ENCODE results near the gene CNNM3.

The CNNM3 gene

GRCh38 chr2:96843538-96844268 is 27.6 kb downstream of the CNNM3 start, which contains the start of gene ANKRD23:
ANKRD23 (minus strand) TSS chr2:96844021; CDS start chr2:96843992, 29 bp downstream.
- Histone ChIP-seq H3F3A (ENCODE audit: insufficient read depth) (no peaks in the 10 kb centered on the region), H3K4me2 (ENCODE audit: low read depth, low read length, poor library complexity, severe bottlenecking) (no peak within 1 kb of the TSS), H4K20me1 (ENCODE audit: low read depth, low read length) (no peaks in the 10 kb centered on the region), H3K79me2 (ENCODE audit: insufficient read depth, low read length) (no peaks in the 10 kb centered on the region), H3K27ac (ENCODE audit: low read depth, low read length) (no peak within 1 kb of the TSS), H3K4me3 (ENCODE audit: insufficient read depth, low read length, poor library complexity, severe bottlenecking) (no peak within 1 kb of the TSS), H2AFZ (ENCODE audit: low read depth, low read length, severe bottlenecking) (no peak within 1 kb of the TSS), H3K9me3 (ENCODE audit: insufficient read depth, low read length) (no peaks in the 10 kb centered on the region), H3K9me2 (replicated peaks; ENCODE audit: insufficient read depth, low read length) (no peaks in the 10 kb centered on the region), H3K9ac (ENCODE audit: low read length) (no peak within 1 kb of the TSS), H3K27me3 (ENCODE audit: low read length) (no peaks in the 10 kb centered on the region), H3K36me3 (ENCODE audit: low read length) (no peaks in the 10 kb centered on the region)
- TF ChIP-seq EZH2phosphoT487 (conservative IDR thresholded peaks at IDR 0.05; ENCODE audit: low read length) (no peak), CTCF (IDR thresholded peaks at IDR 0.05; ENCODE audit: insufficient read depth, low read length, poor library complexity, severe bottlenecking) (no peak)

GRCh38 chr2:96844405-96844808 is 28.3 kb downstream of the CNNM3 start:
- no peak overlapping the region for H3K4me3 ChIP-seq (ENCODE audit: insufficient read depth, low read length, poor library complexity, severe bottlenecking)

GRCh38 chr2:96846825-96847224 is 30.8 kb downstream of the CNNM3 start:
- Histone ChIP-seq H3F3A (ENCODE audit: insufficient read depth) (no peaks in the 10 kb centered on the region), H3K9me3 (ENCODE audit: insufficient read depth, low read length) (no peaks in the 10 kb centered on the region), H3K79me2 (ENCODE audit: insufficient read depth, low read length) (no peaks in the 10 kb centered on the region), H2AFZ (ENCODE audit: low read depth, low read length, severe bottlenecking) (no peak overlapping the region), H3K4me2 (ENCODE audit: low read depth, low read length, poor library complexity, severe bottlenecking) (no peak overlapping the region), H3K9ac (ENCODE audit: low read length) (no peak overlapping the region), H3K9me2 (replicated peaks; ENCODE audit: insufficient read depth, low read length) (no peaks in the 10 kb centered on the region), H3K36me3 (ENCODE audit: low read length) (no peaks in the 10 kb centered on the region), H3K27me3 (ENCODE audit: low read length) (no peaks in the 10 kb centered on the region), H4K20me1 (ENCODE audit: low read depth, low read length) (no peaks in the 10 kb centered on the region), H3K4me3 (ENCODE audit: insufficient read depth, low read length, poor library complexity, severe bottlenecking) (no peak overlapping the region), H3K27ac (ENCODE audit: low read depth, low read length) (no peak overlapping the region)
- TF ChIP-seq CTCF (IDR thresholded peaks at IDR 0.05; ENCODE audit: insufficient read depth, low read length, poor library complexity, severe bottlenecking) = no peak
- TF ChIP-seq EZH2phosphoT487 (conservative IDR thresholded peaks at IDR 0.05; ENCODE audit: low read length) = no peak

More at GRCh38 chr2:96844405-96844808, 28.3 kb downstream of the CNNM3 start:
- Histone ChIP-seq H3K9ac (ENCODE audit: low read length) (no peak overlapping the region), H2AFZ (ENCODE audit: low read depth, low read length, severe bottlenecking) (no peak overlapping the region), H4K20me1 (ENCODE audit: low read depth, low read length) (no peaks in the 10 kb centered on the region), H3F3A (ENCODE audit: insufficient read depth) (no peaks in the 10 kb centered on the region), H3K79me2 (ENCODE audit: insufficient read depth, low read length) (no peaks in the 10 kb centered on the region), H3K27ac (ENCODE audit: low read depth, low read length) (no peak overlapping the region), H3K9me2 (replicated peaks; ENCODE audit: insufficient read depth, low read length) (no peaks in the 10 kb centered on the region), H3K27me3 (ENCODE audit: low read length) (no peaks in the 10 kb centered on the region), H3K36me3 (ENCODE audit: low read length) (no peaks in the 10 kb centered on the region), H3K9me3 (ENCODE audit: insufficient read depth, low read length) (no peaks in the 10 kb centered on the region), H3K4me2 (ENCODE audit: low read depth, low read length, poor library complexity, severe bottlenecking) (no peak overlapping the region)
- TF ChIP-seq CTCF (IDR thresholded peaks at IDR 0.05; ENCODE audit: insufficient read depth, low read length, poor library complexity, severe bottlenecking) (no peak), EZH2phosphoT487 (conservative IDR thresholded peaks at IDR 0.05; ENCODE audit: low read length) (no peak)
